SK-N-SH treated with all-trans-retinoic acid at 6 μM for 48 hours (cell line): Measurements from ENCODE around the gene CLMN.

Experiments
- PPARA ChIP-seq: fragments of 250-450 bp; sonication (Bioruptor Pico); IDR thresholded peaks from 2 replicates; pipeline ENCODE4 v1.5.0; 2020; ENCODE audit warnings: mild to moderate bottlenecking, borderline replicate concordance
- TCF4 ChIP-seq: fragments of 250-450 bp; sonication (Bioruptor Pico); IDR thresholded peaks from 2 replicates; pipeline ENCODE4 v1.8.0; 2021; ENCODE audit warnings: mild to moderate bottlenecking, moderate library complexity, borderline replicate concordance
- ZNF8 ChIP-seq: fragments of 450-650 bp; formaldehyde crosslinking; IDR thresholded peaks from 2 replicates; pipeline ENCODE4 v1.5.0; 2020; ENCODE audit warnings: mild to moderate bottlenecking, moderate library complexity
- TF ChIP-seq, protein P1 (sequence below): fragments of 250-450 bp; sonication (Bioruptor Pico); IDR thresholded peaks from 2 replicates; pipeline ENCODE4 v1.8.0; 2020; ENCODE audit warnings: mild to moderate bottlenecking, moderate library complexity, borderline replicate concordance

- TF ChIP-seq TCF4: peak; percentile 88
- TF ChIP-seq ZNF8 (CRISPR knock-in tag): no peak
- no peak for TF ChIP-seq PPARA
- TF ChIP-seq, protein P1, sequence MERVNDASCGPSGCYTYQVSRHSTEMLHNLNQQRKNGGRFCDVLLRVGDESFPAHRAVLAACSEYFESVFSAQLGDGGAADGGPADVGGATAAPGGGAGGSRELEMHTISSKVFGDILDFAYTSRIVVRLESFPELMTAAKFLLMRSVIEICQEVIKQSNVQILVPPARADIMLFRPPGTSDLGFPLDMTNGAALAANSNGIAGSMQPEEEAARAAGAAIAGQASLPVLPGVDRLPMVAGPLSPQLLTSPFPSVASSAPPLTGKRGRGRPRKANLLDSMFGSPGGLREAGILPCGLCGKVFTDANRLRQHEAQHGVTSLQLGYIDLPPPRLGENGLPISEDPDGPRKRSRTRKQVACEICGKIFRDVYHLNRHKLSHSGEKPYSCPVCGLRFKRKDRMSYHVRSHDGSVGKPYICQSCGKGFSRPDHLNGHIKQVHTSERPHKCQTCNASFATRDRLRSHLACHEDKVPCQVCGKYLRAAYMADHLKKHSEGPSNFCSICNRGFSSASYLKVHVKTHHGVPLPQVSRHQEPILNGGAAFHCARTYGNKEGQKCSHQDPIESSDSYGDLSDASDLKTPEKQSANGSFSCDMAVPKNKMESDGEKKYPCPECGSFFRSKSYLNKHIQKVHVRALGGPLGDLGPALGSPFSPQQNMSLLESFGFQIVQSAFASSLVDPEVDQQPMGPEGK: no peak
Measured at GRCh38 chr14:95328729-95329503, 9.2 kb upstream of the CLMN start.
